DOHH2 (cell line): ENCODE data around the gene COPG1.

Source experiments
- H3F3A ChIP-seq: fragments of 200-600 bp; sonication (generic), shearing (Covaris generic); 2 replicates; pipeline ENCODE4 v1.6.0; 2016; ENCODE audit warnings: antibody characterized with exemption, mild to moderate bottlenecking; ENCODE audit not compliant: control insufficient read depth, insufficient read depth
- H3K27ac ChIP-seq: fragments of 200-600 bp; sonication (generic); 2 replicates; pipeline ENCODE4 v1.5.1; 2014; ENCODE audit warnings: low read depth, mild to moderate bottlenecking, low read length, moderate library complexity
- H3K27me3 ChIP-seq: fragments of 200-600 bp; sonication (generic); 2 replicates; pipeline ENCODE4 v1.6.1; 2014; ENCODE audit warnings: mild to moderate bottlenecking, low read length, mixed read lengths; ENCODE audit not compliant: control insufficient read depth
- H3K36me3 ChIP-seq: fragments of 200-600 bp; sonication (generic); 2 replicates; pipeline ENCODE4 v1.6.1; 2014; ENCODE audit warnings: mild to moderate bottlenecking, low read length, moderate library complexity, mixed read lengths; ENCODE audit not compliant: control insufficient read depth
- H3K4me1 ChIP-seq: fragments of 200-600 bp; sonication (generic); 2 replicates; pipeline ENCODE4 v1.6.1; 2014; ENCODE audit warnings: mild to moderate bottlenecking, low read length, mixed read lengths; ENCODE audit not compliant: control insufficient read depth
- H3K4me2 ChIP-seq: fragments of 200-600 bp; sonication (generic); 2 replicates; pipeline ENCODE4 v1.6.0; 2014; ENCODE audit warnings: mild to moderate bottlenecking, low read length, moderate library complexity
- H3K4me3 ChIP-seq: fragments of 200-600 bp; sonication (generic); 2 replicates; pipeline ENCODE4 v1.5.1; 2014; ENCODE audit warnings: mild to moderate bottlenecking, low read length, mixed read lengths
- H3K79me2 ChIP-seq: fragments of 200-600 bp; sonication (generic); 2 replicates; pipeline ENCODE4 v1.6.1; 2014; ENCODE audit warnings: mild to moderate bottlenecking, low read length, mixed read lengths; ENCODE audit not compliant: control insufficient read depth
- H3K9me2 ChIP-seq: fragments of 200-600 bp; sonication (generic); replicated peaks from 2 replicates; pipeline ENCODE4 v1.6.1; 2014; ENCODE audit warnings: mild to moderate bottlenecking, low read length, mixed read lengths; ENCODE audit not compliant: control insufficient read depth
- H3K9me3 ChIP-seq: fragments of 200-600 bp; sonication (generic); 2 replicates; pipeline ENCODE4 v1.6.1; 2014; ENCODE audit warnings: antibody characterized with exemption, low read length, mixed read lengths; ENCODE audit not compliant: control insufficient read depth, insufficient read depth
- H4K20me1 ChIP-seq: fragments of 200-600 bp; sonication (generic); 2 replicates; pipeline ENCODE4 v1.6.0; 2014; ENCODE audit warnings: low read depth, mild to moderate bottlenecking, antibody characterized with exemption, low read length, moderate library complexity; ENCODE audit not compliant: control insufficient read depth, insufficient read depth
- CTCF ChIP-seq: fragments of 200-600 bp; sonication (generic); IDR thresholded peaks from one replicate; pipeline ENCODE4 v1.5.1; 2014; ENCODE audit warnings: antibody characterized with exemption, mild to moderate bottlenecking, low read depth, low read length; ENCODE audit not compliant: poor library complexity, severe bottlenecking
- EZH2phosphoT487 ChIP-seq: fragments of 200-600 bp; sonication (generic); IDR thresholded peaks from 2 replicates; pipeline ENCODE4 v1.6.1; 2017; ENCODE audit warnings: borderline replicate concordance, mild to moderate bottlenecking, antibody characterized with exemption, low read length, moderate library complexity, mixed read lengths

Gene COPG1

GRCh38 chr3:129314386-129315222 is 65.2 kb downstream of the COPG1 start:
- Histone ChIP-seq H3K9me2 (no peaks in the 10 kb centered on the region), H3K9me3 (no peaks in the 10 kb centered on the region), H3K4me2 (peak overlapping the region; percentile 81), H4K20me1 (peaks cover 14% of the 10 kb centered on the region), H3K79me2 (peaks cover 17% of the 10 kb centered on the region), H3K27ac (peak overlapping the region; percentile 44), H3K4me3 (peak overlapping the region; percentile 80), H3F3A (peaks cover 18% of the 10 kb centered on the region), H3K36me3 (peaks cover 11% of the 10 kb centered on the region; the same call in 1 of the 2 replicates), H3K4me1 (peaks cover 30% of the 10 kb centered on the region), H3K27me3 (no peaks in the 10 kb centered on the region)
- TF ChIP-seq EZH2phosphoT487, result no peak
- peak; percentile 38 for TF ChIP-seq CTCF

DNA sequence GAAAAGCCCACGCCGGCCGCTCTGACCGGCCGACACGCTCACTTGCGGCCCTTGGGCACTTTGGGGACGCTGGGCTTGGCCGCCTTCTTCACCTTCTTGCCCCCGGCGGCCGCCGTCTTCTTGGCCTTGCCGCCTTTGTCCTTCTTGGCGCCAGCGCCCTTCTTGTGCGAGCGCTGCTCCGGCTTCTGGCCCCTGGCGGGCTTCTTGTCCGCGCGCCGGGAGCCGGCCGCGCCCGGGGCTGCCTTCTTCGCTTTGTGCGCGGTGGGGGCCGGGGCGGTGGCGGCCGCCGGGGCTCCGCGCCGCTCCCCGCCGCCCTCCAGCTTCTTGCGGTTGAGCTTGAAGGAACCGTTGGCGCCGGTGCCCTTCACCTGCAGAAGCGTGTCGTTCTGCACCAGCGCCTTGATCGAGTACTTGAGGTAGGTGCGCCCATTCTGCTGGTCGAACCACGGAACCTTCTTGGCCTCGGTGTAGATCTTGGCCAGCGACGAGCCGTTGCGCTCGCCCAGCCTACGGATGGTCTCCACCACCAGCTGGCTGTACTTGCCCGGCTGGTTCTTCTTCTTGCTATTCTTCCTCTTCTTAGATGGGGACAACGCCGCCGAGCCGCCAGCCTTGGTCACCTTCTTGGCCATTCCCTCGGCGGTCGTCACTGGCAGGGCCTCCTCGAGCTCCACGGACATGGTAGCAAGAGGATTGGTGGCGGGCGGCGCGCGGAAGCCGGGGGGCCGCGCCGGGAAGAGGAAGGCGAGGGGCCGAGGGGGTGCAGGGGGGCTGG is 66.0 kb downstream of the COPG1 start:
- TF ChIP-seq CTCF, result no peak

DNA sequence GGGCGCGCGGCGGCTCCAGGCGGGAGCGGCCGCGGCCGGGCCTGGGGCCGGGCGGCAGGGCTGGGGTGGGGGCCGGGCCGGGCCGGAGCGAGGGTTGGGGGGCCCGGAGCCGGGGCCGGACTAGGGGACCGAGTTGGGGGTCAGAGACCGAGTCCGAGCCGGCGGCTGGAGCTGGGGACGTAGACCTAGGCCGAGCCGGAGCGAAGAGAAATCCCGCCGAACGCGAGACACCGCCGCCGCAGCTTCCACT is 66.5 kb downstream of the COPG1 start:
- no peak for TF ChIP-seq EZH2phosphoT487
- TF ChIP-seq CTCF, result no peak

More for the DNA sequence above, 66.0 kb downstream of the COPG1 start:
- Histone ChIP-seq H3K9me2 (no peaks in the 10 kb centered on the region), H3F3A (peaks cover 15% of the 10 kb centered on the region), H3K79me2 (peaks cover 17% of the 10 kb centered on the region), H3K27ac (peak overlapping the region; percentile 44), H4K20me1 (peaks cover 14% of the 10 kb centered on the region), H3K9me3 (no peaks in the 10 kb centered on the region), H3K4me2 (peak overlapping the region; percentile 81), H3K27me3 (no peaks in the 10 kb centered on the region), H3K4me1 (peaks cover 30% of the 10 kb centered on the region), H3K4me3 (peak overlapping the region; percentile 80), H3K36me3 (peaks cover 11% of the 10 kb centered on the region; the same call in 1 of the 2 replicates)

More for the DNA sequence above, 66.5 kb downstream of the COPG1 start:
- Histone ChIP-seq H3K4me1 (peaks cover 30% of the 10 kb centered on the region), H3F3A (peaks cover 15% of the 10 kb centered on the region), H3K27me3 (no peaks in the 10 kb centered on the region), H3K4me3 (peak overlapping the region; percentile 80), H3K9me3 (no peaks in the 10 kb centered on the region), H3K27ac (peak overlapping the region; percentile 64), H3K36me3 (peaks cover 11% of the 10 kb centered on the region; the same call in 1 of the 2 replicates), H4K20me1 (peaks cover 14% of the 10 kb centered on the region), H3K4me2 (peak overlapping the region; percentile 81), H3K79me2 (peaks cover 17% of the 10 kb centered on the region), H3K9me2 (no peaks in the 10 kb centered on the region)
